Heart right ventricle (tissue), 16 donors: ENCODE data around the gene ZNF534. TPM values are rescaled to one million over a fixed set of nuclear protein-coding genes. Genes with fewer than 3 reads are reported as not detected.
A peak's percentile ranks its signal among the peaks of the same experiment; 100 is the strongest.

Experiments
- ATAC-seq, 8 donors: fragments of 200-7000 bp; cut with Tn5 transposase; one replicate each; pipeline ENCODE4 v1.9.1; 2020; ENCODE audit warnings: mild to moderate bottlenecking in 8 of 8, moderate library complexity in 8 of 8, moderate number of reproducible peaks in 1 of 8
- DNase-seq, 2 donors: peaks; one replicate each; pipeline ENCODE4 v3.0.0-alpha.2; 2020
- H3K27ac ChIP-seq, 10 donors: fragments of 200-600 bp; sonication (generic) in 2 of 10; one replicate each; pipeline versions ENCODE4 v1.5.0 to v1.8.0; 2020 to 2022; ENCODE audit warnings: mild to moderate bottlenecking in 3 of 10
- H3K27me3 ChIP-seq, 7 donors: fragments of 200-600 bp; one replicate each; pipeline ENCODE4 v1.8.0; 2021 to 2022; ENCODE audit warnings: mild to moderate bottlenecking in 2 of 7
- H3K36me3 ChIP-seq, 9 donors: fragments of 200-600 bp; sonication (generic) in 1 of 9; one replicate each; pipeline versions ENCODE4 v1.5.0 to v1.8.0; 2020 to 2022; ENCODE audit warnings: mild to moderate bottlenecking in 2 of 9
- H3K4me1 ChIP-seq, 9 donors: fragments of 200-600 bp; sonication (generic) in 1 of 9; one replicate each; pipeline versions ENCODE4 v1.5.0 to v1.8.0; 2020 to 2022; ENCODE audit warnings: mild to moderate bottlenecking in 4 of 9
- H3K4me3 ChIP-seq, 10 donors: fragments of 200-600 bp; sonication (generic) in 2 of 10; one replicate each; pipeline versions ENCODE4 v1.5.0 to v1.8.0; 2020 to 2022; ENCODE audit warnings: mild to moderate bottlenecking in 7 of 10, moderate library complexity in 2 of 10
- H3K9me3 ChIP-seq, 11 donors: fragments of 200-600 bp in 10 of 11; sonication (generic) in 2 of 11; one replicate each; pipeline versions ENCODE4 v1.5.0 to v1.8.0; 2013 to 2022; ENCODE audit warnings: mild to moderate bottlenecking in 2 of 11, control low read depth in 1 of 11, moderate library complexity in 1 of 11
- CTCF ChIP-seq, 9 donors: fragments of 200-600 bp; sonication (generic) in 2 of 9; IDR thresholded peaks; one replicate each; pipeline versions ENCODE4 v1.5.0 to v1.8.0; 2021 to 2022; ENCODE audit warnings: antibody characterized with exemption in 9 of 9, mild to moderate bottlenecking in 5 of 9, moderate library complexity in 1 of 9
- WGBS, 2 donors: extraction: QIAGEN DNeasy Blood & Tissue Kit; methylation state at CpG; one replicate each; pipeline ENCODE4 v1.1.7; 2013; ENCODE audit warnings: inconsistent platforms in 1 of 2; 5-methylcytosine and 5-hydroxymethylcytosine counted together
- intact Hi-C, 10 donors: fragments of 100-400 bp; cut with DNase I; formaldehyde crosslinking; loops; one replicate each; pipeline versions ENCODE4 v1.11.1 to v1.14.2; 2022
- long read RNA-seq, 3 donors: library from polyadenylated mRNA; unstranded; transcript quantifications; one replicate each; pipeline ENCODE4 v2.0.0, GENCODE V29; 2020 to 2021
- polyA plus RNA-seq, 2 donors: library from polyadenylated mRNA; stranded (reverse); fragments of 200-250 nt; gene quantifications; one replicate each; pipeline ENCODE4 v1.2.3, GENCODE V29; 2013
- total RNA-seq, 10 donors: library from RNA; stranded (reverse); fragmentation: NEBNext Ultra II Directional in 3 of 10; extraction: Animal tissue kit (Norgen Biotek cat#: 25700) in 3 of 10; gene quantifications; one replicate each; pipeline versions ENCODE4 v1.2.1 to v1.2.4, GENCODE V29; 2021 to 2023
- donor health status: Arrhythmogenic right ventricular cardiomyopathy.
- donor health status: ischemic (EF 13 %, LVEDD 7.1; RV severe dilation, severe dysfunction).
- donor health status: healthy with polysubstance abuse.
- donor health status: DM: no; HTN: yes; CAD: no.
- donor health status: DM: no; HTN: no; CAD: no.
- donor health status: ischemic (EF 25% LVEDD 6.9; RV normal size, moderate dysfunction).
- donor health status: ischemic (EF 25% LVEDD 5.7; RV mildly dilated, moderate dysfunction).
- donor health status: healthy.
- donor health status: DM: yes; HTN: yes; CAD: no.
- donor health status: Ischemic cardiomyopathy.
- donor health status: ischemic (EF 35%, LVEDD 5.7; RV mildly dilated, moderate dysfunction).
- donor health status: nonischemic (EF 11% LVEDD 7.7; RV severe dilation, severe dysfunction).
- donor health status: DM: yes; HTN: yes; CAD: no.
- donor health status: PGD.
- donor health status: ischemic (EF 29% LVEDD 5.4; RV normal size, mild dysfunction).
- donor health status: nonischemic (EF 23%, LVEDD 6.1; RV moderate dilation, normal function).

The ZNF534 gene
- total RNA-seq (under 1 TPM; 0.12 to 0.85 (median 0.24) TPM), polyA plus RNA-seq (under 1 TPM; 0.28 to 0.88 TPM)
- long read RNA-seq, donor 1, result 0 reads
- long read RNA-seq, donor 2, result 0 reads
- long read RNA-seq, donor 3, result 0 reads

GRCh38 chr19:52428937-52429336, at the start of gene ZNF534:
Gene ZNF534 (plus strand): TSS chr19:52429148. CDS start chr19:52431475, 2,327 bp downstream.
- intact Hi-C loops, result no loop called here
- Histone ChIP-seq H3K4me3 (no peak within 1 kb of the TSS), H3K4me1 (no peaks in the 10 kb centered on the region), H3K27ac (no peak within 1 kb of the TSS), H3K9me3 (peaks cover 0 to 100% (median 11%) of the 10 kb centered on the region in 11 donors), H3K36me3 (peaks cover 0 to 35% (median 0%) of the 10 kb centered on the region in 9 donors), H3K27me3 (no peaks in the 10 kb centered on the region)
- TF ChIP-seq CTCF (IDR thresholded peaks at IDR 0.05), result no peak
- WGBS, 2 donors, result 45 to 50% methylated on average over 27 of the region's 27 CpGs
- DNase-seq (no peak), ATAC-seq (no peak)

GRCh38 chr19:52391135-52391534, 37.8 kb upstream of the ZNF534 start:
- H3K9me3 ChIP-seq, result peaks cover 0 to 100% (median 59%) of the 10 kb centered on the region in 11 donors
- peaks cover 0 to under 1% (median 0%) of the 10 kb centered on the region in 9 donors for H3K4me1 ChIP-seq
- H3K4me3 ChIP-seq, result no peak overlapping the region
- ATAC-seq (no peak), DNase-seq (no peak)
- no peak overlapping the region for H3K27ac ChIP-seq
- no peaks in the 10 kb centered on the region for H3K27me3 ChIP-seq
- WGBS, 2 donors, result 55 to 61% methylated on average over 1 of the region's 1 CpG
- H3K36me3 ChIP-seq, result peaks cover 0 to 93% (median 42%) of the 10 kb centered on the region in 9 donors
- TF ChIP-seq CTCF (IDR thresholded peaks at IDR 0.05), result no peak
- intact Hi-C loops, result loop anchor here in 1 of 10 donors (10.0 kb wide), 1 partner anchor 174 kb away; no protein-coding TSS in a partner anchor

GRCh38 chr19:52397310-52398080, 31.5 kb upstream of the ZNF534 start, which contains the start of gene ZNF528:
Gene ZNF528 (plus strand): TSS chr19:52397849. CDS start chr19:52402014, 4,165 bp downstream.
- Histone ChIP-seq H3K36me3 (peaks cover 0 to 78% (median 53%) of the 10 kb centered on the region in 9 donors), H3K27ac (peak within 1 kb of the TSS; percentile 57 to 90 (median 78)), H3K9me3 (peaks cover 0 to 89% (median 12%) of the 10 kb centered on the region in 11 donors), H3K4me3 (peak within 1 kb of the TSS; percentile 54 to 84 (median 72)), H3K27me3 (no peaks in the 10 kb centered on the region), H3K4me1 (peaks cover 11 to 21% (median 17%) of the 10 kb centered on the region in 9 donors)
- DNase-seq (peak; percentile 98), ATAC-seq (peak; percentile 100)
- TF ChIP-seq CTCF (IDR thresholded peaks at IDR 0.05), result no peak
- 0 to 1% methylated on average over 36 of the region's 36 CpGs for WGBS, 2 donors
- intact Hi-C loops, result loop anchor here in 1 of 10 donors (10.0 kb wide), 1 partner anchor 167 kb away; no protein-coding TSS in a partner anchor

- peaks cover 0 to 78% (median 59%) of the 10 kb centered on the region in 9 donors for H3K36me3 ChIP-seq
- intact Hi-C loops, result loop anchor here in 1 of 10 donors (10.0 kb wide), 1 partner anchor 167 kb away; no protein-coding TSS in a partner anchor
- ATAC-seq, result peak; percentile 14 to 46 (median 31)
These were observed 30.9 kb upstream of the ZNF534 start for GRCh38 chr19:52398081-52398441.

More at GRCh38 chr19:52398081-52398441, 30.9 kb upstream of the ZNF534 start:
- H3K4me3 ChIP-seq, result peak overlapping the region; percentile 54 to 84 (median 72)
- H3K27ac ChIP-seq, result peak overlapping the region in 9 of 10 donors; percentile 57 to 90 (median 79)
- no peak for TF ChIP-seq CTCF (IDR thresholded peaks at IDR 0.05)
- peak; percentile 4 to 11 for DNase-seq
- peaks cover 0 to 89% (median 12%) of the 10 kb centered on the region in 11 donors for H3K9me3 ChIP-seq
- 0 to 4% methylated on average over 14 of the region's 14 CpGs for WGBS, 2 donors
- peaks cover 11 to 21% (median 17%) of the 10 kb centered on the region in 9 donors for H3K4me1 ChIP-seq
- H3K27me3 ChIP-seq, result no peaks in the 10 kb centered on the region
